IPS DF 4.7 (cell line): ENCODE results near the gene UPF2.

Experiments
- DNase-seq: peaks from one replicate; pipeline ENCODE4 v3.0.0-alpha.2; 2013; ENCODE audit warnings: low spot score; ENCODE audit errors: extremely low read depth

Gene UPF2

DNA sequence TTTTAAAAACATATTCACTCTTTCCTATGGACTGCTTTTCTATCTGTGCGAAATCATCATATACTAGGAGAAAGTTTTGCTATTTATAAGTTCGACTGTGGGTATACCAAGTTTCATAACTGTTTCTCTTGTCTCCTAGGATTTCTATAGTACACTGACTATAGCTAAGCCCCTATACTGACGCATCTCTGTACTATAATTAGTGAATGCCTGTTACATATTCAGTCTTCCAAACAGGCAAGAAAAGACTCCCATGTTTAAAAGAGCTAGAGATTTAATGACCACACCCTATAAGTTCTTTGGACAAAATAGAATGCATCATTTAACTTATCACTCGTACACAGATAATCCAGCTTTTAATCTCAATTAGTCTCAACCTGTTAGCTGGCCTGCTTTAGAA, 80.8 kb downstream of the UPF2 start:
- no peak for DNase-seq

- no peak for DNase-seq
These were observed 82.6 kb downstream of the UPF2 start for GRCh38 chr10:11959966-11960365.

DNA sequence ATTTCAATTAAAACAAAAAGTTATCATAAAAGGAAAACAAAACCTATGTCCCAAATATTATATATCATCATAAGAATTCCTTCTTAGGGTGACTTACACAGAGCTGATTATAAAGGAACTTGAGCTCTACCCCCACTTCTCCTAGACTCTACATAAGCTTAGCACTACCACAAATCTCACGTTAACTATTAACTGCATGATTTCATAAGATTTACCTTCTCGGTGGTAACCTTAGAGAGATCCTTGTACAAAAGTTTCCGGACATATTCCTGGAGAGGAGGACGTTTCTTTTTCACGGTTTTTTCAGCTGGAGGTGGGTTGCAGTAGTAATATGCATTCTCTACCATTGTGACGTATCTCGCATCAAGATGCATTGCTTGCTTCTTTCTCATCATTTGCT, 83.7 kb downstream of the UPF2 start:
- DNase-seq = no peak

DNA sequence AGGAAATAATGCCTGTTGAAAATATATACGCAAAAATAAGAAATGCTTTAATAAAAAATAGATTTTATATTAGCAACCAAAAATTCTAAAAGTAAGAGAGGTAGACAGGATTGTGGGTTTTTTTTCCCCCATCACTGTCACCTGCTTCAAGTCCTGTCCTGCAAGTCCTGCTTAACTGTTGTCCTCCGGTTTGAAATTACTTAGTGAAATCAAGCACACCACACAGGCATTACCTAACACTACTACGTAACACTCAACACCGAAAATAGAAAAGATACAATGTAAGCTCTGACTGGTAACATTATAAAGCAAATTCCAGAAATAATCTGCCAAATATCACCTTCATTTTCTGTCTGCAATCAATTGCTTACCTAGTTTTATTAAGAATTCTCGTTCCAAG, 90.9 kb downstream of the UPF2 start:
- no peak for DNase-seq

DNA sequence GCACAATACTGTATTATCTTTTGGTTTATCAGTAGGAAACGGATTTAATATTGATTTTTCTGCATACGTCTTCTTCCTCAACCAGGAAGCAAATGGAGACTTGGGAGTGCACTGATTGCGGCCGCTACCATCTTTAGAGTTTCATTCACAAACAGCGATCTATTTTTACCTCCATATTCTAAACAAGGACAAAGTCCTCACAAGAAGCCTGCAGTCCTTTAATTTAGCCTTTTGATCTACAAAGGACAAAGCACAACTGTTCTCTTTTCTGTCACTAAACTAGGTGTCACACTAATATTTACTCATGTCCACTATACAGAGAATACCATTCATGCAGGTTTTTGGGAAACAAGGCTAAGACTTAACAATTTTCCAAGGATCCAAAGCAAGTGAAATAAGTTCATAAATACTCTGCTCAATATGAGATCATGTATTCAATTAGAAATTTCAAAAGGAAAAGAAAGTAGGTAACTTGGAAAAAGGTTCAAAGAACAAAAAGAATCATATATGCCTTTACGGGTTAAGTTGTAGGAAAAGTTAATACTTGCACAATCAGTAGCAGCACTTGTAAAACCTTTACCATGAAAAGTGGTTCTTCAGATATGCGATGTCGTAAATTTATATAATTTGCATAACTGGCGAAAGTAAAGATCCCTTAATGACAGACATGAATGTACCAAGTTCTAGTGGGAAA, 92.1 kb downstream of the UPF2 start:
- no peak for DNase-seq

GRCh38 chr10:11949152-11949551, 93.5 kb downstream of the UPF2 start:
- no peak for DNase-seq

- DNase-seq = no peak
These were observed 96.0 kb downstream of the UPF2 start for GRCh38 chr10:11946652-11947051.

GRCh38 chr10:11936389-11937152, 106.0 kb downstream of the UPF2 start:
- DNase-seq = no peak

GRCh38 chr10:11934262-11934661, 108.3 kb downstream of the UPF2 start:
- DNase-seq = no peak

- DNase-seq = no peak
These were observed 108.9 kb downstream of the UPF2 start for GRCh38 chr10:11933577-11934223.

DNA sequence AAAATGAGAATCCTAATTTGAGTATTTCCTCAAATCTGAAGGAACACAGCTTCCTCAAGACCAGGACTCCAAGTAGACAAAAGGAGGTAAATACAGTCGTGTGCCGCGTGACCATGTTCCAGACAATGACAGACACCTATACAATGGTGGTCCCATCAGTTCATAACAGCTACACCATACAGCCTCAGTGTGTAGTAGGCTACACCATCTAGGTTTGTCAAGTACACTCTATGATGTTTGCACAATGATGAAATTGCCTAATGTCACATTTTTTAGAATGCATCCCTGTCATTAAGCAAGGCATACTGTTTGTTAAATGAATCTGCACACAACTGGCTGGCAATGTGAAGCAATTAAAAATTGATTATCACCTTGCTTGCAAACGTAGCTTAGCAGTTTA, 111.6 kb downstream of the UPF2 start:
- no peak for DNase-seq

DNA sequence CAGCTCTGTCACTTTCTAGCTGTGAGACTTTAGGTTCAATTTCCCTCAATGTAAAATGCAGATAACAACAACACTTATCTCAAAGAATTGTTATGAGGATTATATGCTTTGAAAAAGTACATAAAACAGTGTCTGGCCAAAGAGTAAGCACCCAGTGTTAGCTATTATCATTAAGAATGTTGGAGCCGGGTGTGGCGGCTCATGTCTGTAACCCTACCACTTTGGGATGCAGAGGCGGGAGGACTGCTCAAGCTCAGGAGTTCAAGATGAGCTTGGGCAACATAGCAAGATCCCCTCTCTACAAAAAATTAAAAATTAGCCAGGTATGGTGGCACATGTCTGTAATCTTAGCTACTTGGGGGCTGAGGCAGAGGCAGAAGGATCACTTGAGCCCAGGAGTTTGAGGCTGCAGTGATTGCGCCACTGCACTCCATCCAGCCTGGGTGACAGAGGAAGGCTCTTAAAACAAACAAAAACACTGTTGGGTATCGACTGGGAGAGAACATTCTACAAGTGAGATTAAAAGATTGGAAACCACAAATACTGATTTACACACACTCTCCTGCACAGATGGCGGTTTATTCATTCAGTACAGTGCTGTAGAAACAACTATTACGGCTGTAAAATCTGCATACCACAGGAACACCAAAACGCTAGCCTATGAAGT, 112.2 kb downstream of the UPF2 start:
- no peak for DNase-seq

DNA sequence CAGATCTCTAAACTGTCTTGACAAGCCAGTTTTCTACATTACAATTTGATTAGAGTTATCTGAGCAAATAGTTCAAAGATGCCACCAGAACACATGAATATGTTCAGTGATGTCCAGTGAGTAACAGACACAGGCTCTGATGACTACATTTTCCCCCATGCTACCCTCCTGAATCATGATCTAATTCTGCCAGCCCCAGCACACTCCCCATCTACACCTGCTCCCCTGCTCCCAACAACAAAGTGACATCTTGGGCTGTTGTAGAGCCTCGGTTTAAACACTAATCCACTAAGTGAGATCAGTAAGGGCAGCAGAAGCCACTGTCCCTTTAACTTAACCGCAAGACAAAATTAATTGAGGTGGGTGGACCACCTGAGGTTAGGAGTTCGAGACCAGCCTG, 114.9 kb downstream of the UPF2 start:
- no peak for DNase-seq

DNA sequence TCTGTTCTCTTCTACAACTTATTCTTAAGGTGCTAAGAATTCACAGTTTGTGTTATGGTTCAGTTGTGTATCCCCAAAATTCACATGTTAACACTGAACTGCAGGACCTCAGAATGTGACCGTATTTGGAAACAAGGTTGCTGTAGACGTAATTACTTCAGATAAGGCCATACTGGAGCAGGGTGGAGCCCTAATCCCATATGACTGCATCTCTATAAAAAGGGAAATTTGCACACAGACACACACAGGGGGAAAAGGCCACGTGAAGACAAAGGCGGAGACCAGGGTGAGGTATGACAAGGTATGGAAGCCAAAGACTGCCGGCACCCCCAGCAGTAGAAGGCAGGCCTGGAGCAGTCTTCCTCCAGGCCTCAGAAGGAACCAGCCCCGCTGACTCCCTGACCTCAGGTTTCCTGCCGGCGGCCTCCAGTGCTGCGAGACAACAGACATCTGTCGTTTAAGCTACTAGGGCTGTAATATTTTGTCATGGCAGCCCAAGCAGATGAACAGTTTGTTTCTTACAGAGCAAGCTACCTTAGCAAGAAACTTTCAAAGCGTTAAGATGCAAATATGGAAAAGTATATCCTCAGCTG, 120.7 kb downstream of the UPF2 start:
- no peak for DNase-seq

DNA sequence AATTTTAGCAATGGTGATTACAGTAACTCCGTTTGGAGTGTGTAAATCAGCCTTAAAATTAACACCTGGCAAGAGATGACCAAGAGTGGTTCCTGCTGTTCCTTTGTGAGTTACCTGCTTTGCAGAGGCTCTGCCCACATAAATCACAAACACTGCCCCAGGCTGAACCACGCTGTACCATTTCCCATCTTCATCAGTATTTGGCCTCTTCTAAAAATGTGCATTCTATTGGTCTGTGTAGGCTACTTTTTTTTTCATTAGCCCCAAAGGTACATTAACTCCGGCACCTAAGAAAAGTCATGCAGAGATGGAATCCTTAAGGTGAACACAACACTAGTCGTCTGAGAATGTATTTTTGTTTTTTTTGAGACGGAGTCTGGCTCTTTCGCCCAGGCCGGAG, 123.3 kb downstream of the UPF2 start:
- DNase-seq = no peak

DNA sequence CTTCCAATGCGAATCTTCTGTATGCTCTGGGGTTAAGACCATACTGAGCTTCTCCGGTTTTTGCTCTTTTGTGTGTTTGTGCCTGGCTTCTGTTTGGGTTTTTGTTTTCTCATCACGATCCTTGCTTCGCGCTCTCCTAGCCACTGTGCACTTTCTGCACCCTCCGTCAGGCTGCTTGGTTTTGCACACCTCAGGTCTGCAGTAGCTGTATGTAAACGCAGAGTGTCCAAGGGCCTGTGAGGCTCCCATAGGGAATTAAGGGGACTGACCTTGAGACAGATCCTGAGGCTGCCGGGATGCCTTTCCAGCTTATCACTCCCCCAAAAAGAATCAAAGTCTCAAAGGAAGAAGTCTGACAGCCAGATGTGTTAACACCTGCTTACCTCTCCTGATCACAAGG, 124.2 kb downstream of the UPF2 start:
- DNase-seq = no peak

DNA sequence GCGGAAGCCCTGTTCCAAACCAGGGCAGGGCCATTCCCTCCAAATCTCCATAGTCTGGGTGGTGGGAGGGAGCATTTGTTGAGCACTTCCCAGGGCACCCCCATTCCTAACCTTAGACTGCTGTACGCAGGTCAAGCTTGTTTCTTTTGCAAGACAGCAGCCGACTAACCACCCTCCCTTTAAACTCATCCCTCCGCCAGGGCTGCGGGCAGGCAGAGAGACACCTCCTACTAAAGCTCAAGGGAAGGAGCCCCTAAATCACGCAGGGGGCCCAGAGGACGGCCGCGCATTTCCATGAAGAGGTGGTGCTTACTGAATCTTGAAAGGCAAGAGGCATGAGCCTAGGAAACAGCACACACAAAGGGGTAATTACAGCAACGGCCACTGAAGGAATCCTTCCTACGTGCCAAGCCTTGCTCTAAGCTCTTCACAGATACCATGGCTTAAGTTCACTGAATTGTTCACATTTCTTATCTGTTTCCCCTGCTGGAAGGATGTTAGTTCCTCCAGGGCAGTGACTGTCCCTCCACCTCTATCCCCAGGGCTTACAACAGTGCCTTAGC, 129.4 kb downstream of the UPF2 start:
- no peak for DNase-seq

GRCh38 chr10:11910102-11910501, 132.5 kb downstream of the UPF2 start:
- no peak for DNase-seq

DNA sequence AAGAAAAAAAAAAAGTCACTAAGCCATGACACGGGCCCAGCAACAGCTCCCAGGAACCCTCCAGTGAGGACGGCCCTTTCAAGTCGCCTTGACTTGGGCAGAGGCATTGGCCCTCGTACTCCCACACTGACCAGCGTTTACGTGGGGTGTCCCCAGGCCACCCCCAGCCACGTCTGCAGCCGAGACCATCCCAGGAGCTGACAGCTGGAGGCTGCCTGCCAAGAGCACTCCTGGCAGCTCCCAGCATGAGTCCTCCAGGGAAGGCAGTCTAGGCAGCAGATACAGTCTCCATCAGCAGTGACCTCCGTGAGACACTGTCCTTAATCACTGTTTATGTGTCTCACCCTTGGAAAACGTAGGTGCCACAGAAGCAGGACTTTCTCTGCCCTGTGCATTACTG, 133.0 kb downstream of the UPF2 start:
- DNase-seq = no peak

- DNase-seq = no peak
These were observed 133.6 kb downstream of the UPF2 start for GRCh38 chr10:11908991-11909390.

DNA sequence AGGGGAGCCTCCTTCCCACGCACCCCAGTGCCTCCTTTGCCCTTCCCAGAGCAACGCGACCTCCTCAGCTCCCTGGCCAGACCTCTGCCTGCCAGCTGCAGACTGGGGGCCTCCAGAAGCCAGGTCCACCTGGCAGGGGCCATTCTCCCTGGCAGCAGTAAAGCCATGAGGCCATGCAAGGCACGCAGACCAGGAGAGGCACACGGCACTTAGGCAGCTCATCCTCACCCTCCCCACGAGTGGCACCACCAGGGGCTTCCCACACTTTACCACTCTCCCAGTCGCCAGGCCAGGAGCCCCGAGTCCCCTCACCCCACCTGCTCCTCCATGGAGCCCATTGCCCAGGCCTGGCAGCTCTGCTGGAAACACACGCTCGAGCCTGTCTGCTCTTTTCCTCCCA, 134.1 kb downstream of the UPF2 start:
- DNase-seq = no peak
